ENCODE measurements around the gene LSM3.
A peak's percentile ranks its signal among the peaks of the same experiment; 100 is the strongest.

GRCh38 chr3:14206548-14207177, 28.0 kb downstream of the LSM3 start:
- TF ChIP-seq CTCF (conservative IDR thresholded peaks at IDR 0.05; ENCODE audit: low read length) = 0 out of 2 replicates have a peak, but pooled peaks have one; percentile 22
- no peak for TF ChIP-seq EZH2phosphoT487 (IDR thresholded peaks at IDR 0.05; ENCODE audit: borderline replicate concordance, low read depth, low read length)
